Astrocyte of the spinal cord (primary cell): ENCODE measurements around the gene SPATA31C1.
"Not testable (repeated sequence)": the region's sequence is repeated elsewhere in the genome, so short reads cannot be mapped to it uniquely, and the experiment has no call there.

ENCODE experiments used
- DNase-seq: peaks from one replicate; pipeline ENCODE4 v3.0.0; 2011; ENCODE audit warnings: low read depth, low spot score
- H3K4me3 ChIP-seq: 2 replicates; pipeline ENCODE4 v1.5.1; 2011; ENCODE audit warnings: low read depth, mild to moderate bottlenecking, low read length, moderate library complexity
- in situ Hi-C: cut with HindIII; loops from 2 replicates; pipeline ENCODE4 v1.10.0; 2017; ENCODE audit warnings: low sequenced_read_pairs
- TF ChIP-seq, protein P1 (sequence below): IDR thresholded peaks from 2 replicates; pipeline ENCODE4 v1.5.1; 2012; ENCODE audit warnings: low read depth, mild to moderate bottlenecking, low read length, inconsistent platforms

The SPATA31C1 gene

DNA sequence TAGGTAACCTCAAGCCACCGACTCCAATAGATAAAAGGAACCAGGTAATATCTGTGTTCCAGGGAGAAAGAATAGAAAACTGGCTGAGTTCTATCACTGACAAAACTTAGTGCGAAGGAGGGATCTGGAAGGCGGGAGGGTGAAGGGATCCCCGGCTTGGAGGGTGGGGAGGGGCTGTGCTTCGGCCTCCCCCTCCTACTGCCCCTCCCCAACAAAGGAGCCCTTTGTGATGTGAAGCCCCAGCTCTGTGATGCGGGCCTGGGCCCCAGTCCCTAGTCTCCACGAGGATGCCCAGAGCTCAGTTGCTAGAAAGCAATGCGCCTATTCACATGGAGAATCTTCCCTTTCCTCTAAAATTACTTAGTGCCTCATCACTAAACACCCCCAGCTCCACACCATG is at the start of gene SPATA31C1:
Gene SPATA31C1 (plus strand): TSS at position 301 of the 400 bp plus-strand sequence.
- H3K4me3 ChIP-seq, in situ Hi-C loops: not testable (repeated sequence)

GRCh38 chr9:87868175-87868574 is 49.6 kb upstream of the SPATA31C1 start:
- in situ Hi-C loops = no loop called here
- TF ChIP-seq, protein P1, sequence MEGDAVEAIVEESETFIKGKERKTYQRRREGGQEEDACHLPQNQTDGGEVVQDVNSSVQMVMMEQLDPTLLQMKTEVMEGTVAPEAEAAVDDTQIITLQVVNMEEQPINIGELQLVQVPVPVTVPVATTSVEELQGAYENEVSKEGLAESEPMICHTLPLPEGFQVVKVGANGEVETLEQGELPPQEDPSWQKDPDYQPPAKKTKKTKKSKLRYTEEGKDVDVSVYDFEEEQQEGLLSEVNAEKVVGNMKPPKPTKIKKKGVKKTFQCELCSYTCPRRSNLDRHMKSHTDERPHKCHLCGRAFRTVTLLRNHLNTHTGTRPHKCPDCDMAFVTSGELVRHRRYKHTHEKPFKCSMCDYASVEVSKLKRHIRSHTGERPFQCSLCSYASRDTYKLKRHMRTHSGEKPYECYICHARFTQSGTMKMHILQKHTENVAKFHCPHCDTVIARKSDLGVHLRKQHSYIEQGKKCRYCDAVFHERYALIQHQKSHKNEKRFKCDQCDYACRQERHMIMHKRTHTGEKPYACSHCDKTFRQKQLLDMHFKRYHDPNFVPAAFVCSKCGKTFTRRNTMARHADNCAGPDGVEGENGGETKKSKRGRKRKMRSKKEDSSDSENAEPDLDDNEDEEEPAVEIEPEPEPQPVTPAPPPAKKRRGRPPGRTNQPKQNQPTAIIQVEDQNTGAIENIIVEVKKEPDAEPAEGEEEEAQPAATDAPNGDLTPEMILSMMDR = no peak
- no peak overlapping the region for H3K4me3 ChIP-seq
- DNase-seq = no peak

More for the DNA sequence above, at the start of gene SPATA31C1:
- not testable (repeated sequence) for DNase-seq

DNA sequence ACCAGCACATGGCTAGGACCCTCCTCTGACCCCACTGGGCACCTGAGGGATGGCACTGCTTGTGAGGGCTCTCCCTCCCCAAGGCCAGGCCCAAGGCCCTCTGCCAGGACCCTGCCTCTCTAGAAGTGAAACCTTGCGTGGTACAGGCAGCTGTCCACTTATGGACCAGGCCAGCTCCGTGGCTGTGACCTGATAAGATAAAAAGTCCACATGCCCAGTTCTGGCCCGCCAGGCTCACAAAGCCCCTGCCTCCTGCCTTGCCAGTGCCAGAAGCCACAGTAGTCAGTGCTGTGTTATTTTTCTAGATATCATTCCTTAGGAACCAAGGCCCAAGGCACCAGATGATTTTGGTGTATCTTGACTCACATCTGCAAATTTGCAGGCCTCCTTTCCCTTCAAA is 49.1 kb upstream of the SPATA31C1 start:
- in situ Hi-C loops = no loop called here
- TF ChIP-seq, protein P1 = no peak
- DNase-seq = no peak
- H3K4me3 ChIP-seq = no peak overlapping the region

- TF ChIP-seq, protein P1 = no peak
- DNase-seq = no peak
- no peak overlapping the region for H3K4me3 ChIP-seq
- in situ Hi-C loops = no loop called here
These were observed 48.7 kb upstream of the SPATA31C1 start for GRCh38 chr9:87869082-87869481.

- in situ Hi-C loops = no loop called here
- TF ChIP-seq, protein P1 = no peak
- no peak overlapping the region for H3K4me3 ChIP-seq
- DNase-seq = no peak
These were observed 46.2 kb upstream of the SPATA31C1 start for GRCh38 chr9:87871425-87872078.

GRCh38 chr9:87872079-87872624 is 45.6 kb upstream of the SPATA31C1 start:
- no peak overlapping the region for H3K4me3 ChIP-seq
- TF ChIP-seq, protein P1 = no peak
- DNase-seq = peak; percentile 20
- in situ Hi-C loops = no loop called here

DNA sequence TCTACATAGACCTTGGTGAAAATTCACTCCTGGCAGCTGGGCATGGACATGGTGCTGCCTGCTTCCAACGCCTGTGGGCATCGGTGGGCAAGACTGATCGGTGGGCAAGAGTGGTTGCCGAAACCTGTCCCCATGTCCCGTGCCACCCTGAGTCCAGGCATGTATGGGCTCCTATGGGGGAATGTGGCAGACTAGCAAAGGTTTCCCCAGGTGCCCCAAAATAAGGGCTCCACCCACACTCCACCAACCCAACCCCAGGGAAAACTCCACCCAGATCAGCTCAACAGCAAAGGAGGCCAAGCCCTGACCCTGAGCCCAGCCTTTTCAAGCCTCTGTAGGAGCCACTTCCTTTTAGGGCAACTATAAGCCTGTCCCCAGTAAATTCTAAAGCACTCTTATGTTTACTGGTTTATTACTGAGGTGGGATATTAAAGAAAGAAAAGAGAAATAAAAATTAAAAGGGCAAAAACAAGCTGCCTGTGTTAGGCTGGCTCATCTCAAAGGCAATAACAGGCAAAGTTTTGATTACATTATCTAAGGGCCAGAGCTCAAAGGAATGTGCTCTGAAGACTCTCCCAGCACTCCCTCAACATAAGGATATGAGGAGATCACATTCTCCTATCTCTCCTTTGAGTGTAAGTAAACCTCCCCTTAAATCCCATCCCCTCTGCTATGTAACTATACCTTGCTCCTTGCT is 44.0 kb upstream of the SPATA31C1 start:
- in situ Hi-C loops = no loop called here
- DNase-seq = no peak
- no peak overlapping the region for H3K4me3 ChIP-seq
- TF ChIP-seq, protein P1 = no peak
